SK-N-MC (cell line): ENCODE results near the gene CD248.

Experiments used
- EZH2 ChIP-seq: fragments of 200-600 bp; sonication (generic); IDR thresholded peaks from one replicate; pipeline ENCODE4 v1.6.1; 2017; ENCODE audit warnings: antibody characterized with exemption
- FOXP2 ChIP-seq: optimal IDR thresholded peaks from 2 replicates; pipeline ENCODE3; 2011; ENCODE audit warnings: mild to moderate bottlenecking, moderate library complexity; ENCODE audit not compliant: insufficient read depth; ENCODE audit errors: extremely low read length, control extremely low read depth
- POLR2AphosphoS5 ChIP-seq: IDR thresholded peaks from 2 replicates; pipeline ENCODE4 v1.6.1; 2012; ENCODE audit warnings: mild to moderate bottlenecking, low read depth, low read length, borderline replicate concordance

DNA sequence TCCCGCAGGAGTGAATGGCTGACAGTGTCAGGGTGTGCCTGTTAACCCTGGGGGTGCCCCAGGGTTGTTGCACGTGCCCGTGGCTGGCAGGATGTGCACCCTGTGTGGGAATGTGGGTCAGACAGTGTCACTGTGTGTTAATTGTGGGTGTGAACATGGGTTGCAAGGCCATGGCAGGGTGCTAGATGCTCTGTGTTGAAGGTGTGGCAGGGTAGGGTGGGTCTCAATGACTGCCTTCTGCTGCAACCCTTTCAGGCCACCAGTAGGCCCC, 11.1 kb upstream of the CD248 start:
- TF ChIP-seq EZH2 (no peak), POLR2AphosphoS5 (no peak), FOXP2 (no peak)
